ENCODE results near the gene HYAL2. TPM values are rescaled to one million over a fixed set of nuclear protein-coding genes. Genes with fewer than 3 reads are reported as not detected.

HYAL2 gene
- total and polyA plus RNA-seq, 9 of the 15 experiments (the other 6 are each of a cell fraction or from before 2014, with no cell fraction given) = 0.36 to 22.7 (median 11.4) TPM; not detected in 1

GRCh38 chr3:50358911-50359759, 36.6 kb upstream of the HYAL2 start, which contains the start of gene TMEM115 (continued):
- TF ChIP-seq, protein P1, sequence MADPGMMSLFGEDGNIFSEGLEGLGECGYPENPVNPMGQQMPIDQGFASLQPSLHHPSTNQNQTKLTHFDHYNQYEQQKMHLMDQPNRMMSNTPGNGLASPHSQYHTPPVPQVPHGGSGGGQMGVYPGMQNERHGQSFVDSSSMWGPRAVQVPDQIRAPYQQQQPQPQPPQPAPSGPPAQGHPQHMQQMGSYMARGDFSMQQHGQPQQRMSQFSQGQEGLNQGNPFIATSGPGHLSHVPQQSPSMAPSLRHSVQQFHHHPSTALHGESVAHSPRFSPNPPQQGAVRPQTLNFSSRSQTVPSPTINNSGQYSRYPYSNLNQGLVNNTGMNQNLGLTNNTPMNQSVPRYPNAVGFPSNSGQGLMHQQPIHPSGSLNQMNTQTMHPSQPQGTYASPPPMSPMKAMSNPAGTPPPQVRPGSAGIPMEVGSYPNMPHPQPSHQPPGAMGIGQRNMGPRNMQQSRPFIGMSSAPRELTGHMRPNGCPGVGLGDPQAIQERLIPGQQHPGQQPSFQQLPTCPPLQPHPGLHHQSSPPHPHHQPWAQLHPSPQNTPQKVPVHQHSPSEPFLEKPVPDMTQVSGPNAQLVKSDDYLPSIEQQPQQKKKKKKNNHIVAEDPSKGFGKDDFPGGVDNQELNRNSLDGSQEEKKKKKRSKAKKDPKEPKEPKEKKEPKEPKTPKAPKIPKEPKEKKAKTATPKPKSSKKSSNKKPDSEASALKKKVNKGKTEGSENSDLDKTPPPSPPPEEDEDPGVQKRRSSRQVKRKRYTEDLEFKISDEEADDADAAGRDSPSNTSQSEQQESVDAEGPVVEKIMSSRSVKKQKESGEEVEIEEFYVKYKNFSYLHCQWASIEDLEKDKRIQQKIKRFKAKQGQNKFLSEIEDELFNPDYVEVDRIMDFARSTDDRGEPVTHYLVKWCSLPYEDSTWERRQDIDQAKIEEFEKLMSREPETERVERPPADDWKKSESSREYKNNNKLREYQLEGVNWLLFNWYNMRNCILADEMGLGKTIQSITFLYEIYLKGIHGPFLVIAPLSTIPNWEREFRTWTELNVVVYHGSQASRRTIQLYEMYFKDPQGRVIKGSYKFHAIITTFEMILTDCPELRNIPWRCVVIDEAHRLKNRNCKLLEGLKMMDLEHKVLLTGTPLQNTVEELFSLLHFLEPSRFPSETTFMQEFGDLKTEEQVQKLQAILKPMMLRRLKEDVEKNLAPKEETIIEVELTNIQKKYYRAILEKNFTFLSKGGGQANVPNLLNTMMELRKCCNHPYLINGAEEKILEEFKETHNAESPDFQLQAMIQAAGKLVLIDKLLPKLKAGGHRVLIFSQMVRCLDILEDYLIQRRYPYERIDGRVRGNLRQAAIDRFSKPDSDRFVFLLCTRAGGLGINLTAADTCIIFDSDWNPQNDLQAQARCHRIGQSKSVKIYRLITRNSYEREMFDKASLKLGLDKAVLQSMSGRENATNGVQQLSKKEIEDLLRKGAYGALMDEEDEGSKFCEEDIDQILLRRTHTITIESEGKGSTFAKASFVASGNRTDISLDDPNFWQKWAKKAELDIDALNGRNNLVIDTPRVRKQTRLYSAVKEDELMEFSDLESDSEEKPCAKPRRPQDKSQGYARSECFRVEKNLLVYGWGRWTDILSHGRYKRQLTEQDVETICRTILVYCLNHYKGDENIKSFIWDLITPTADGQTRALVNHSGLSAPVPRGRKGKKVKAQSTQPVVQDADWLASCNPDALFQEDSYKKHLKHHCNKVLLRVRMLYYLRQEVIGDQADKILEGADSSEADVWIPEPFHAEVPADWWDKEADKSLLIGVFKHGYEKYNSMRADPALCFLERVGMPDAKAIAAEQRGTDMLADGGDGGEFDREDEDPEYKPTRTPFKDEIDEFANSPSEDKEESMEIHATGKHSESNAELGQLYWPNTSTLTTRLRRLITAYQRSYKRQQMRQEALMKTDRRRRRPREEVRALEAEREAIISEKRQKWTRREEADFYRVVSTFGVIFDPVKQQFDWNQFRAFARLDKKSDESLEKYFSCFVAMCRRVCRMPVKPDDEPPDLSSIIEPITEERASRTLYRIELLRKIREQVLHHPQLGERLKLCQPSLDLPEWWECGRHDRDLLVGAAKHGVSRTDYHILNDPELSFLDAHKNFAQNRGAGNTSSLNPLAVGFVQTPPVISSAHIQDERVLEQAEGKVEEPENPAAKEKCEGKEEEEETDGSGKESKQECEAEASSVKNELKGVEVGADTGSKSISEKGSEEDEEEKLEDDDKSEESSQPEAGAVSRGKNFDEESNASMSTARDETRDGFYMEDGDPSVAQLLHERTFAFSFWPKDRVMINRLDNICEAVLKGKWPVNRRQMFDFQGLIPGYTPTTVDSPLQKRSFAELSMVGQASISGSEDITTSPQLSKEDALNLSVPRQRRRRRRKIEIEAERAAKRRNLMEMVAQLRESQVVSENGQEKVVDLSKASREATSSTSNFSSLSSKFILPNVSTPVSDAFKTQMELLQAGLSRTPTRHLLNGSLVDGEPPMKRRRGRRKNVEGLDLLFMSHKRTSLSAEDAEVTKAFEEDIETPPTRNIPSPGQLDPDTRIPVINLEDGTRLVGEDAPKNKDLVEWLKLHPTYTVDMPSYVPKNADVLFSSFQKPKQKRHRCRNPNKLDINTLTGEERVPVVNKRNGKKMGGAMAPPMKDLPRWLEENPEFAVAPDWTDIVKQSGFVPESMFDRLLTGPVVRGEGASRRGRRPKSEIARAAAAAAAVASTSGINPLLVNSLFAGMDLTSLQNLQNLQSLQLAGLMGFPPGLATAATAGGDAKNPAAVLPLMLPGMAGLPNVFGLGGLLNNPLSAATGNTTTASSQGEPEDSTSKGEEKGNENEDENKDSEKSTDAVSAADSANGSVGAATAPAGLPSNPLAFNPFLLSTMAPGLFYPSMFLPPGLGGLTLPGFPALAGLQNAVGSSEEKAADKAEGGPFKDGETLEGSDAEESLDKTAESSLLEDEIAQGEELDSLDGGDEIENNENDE (IDR thresholded peaks at IDR 0.05; ENCODE audit: low read depth, low read length) = no peak
- TF ChIP-seq NR0B1 (IDR thresholded peaks at IDR 0.05; ENCODE audit: partially characterized antibody) (no peak), YY1 (IDR thresholded peaks at IDR 0.05; ENCODE audit: borderline replicate concordance in 1 of 3, control insufficient read depth in 1 of 3, extremely low read depth in 1 of 3, insufficient read depth in 3 of 3, insufficient read length in 1 of 3, insufficient replicate concordance in 2 of 3, low read depth in 1 of 3, low read length in 2 of 3) (peak in 1 of 3 experiments; percentile 71), SRSF7 (optimal IDR thresholded peaks at IDR 0.05; ENCODE audit: low read depth, low read length) (no peak), TAL1 (IDR thresholded peaks at IDR 0.05) (no peak), ARID2 (IDR thresholded peaks at IDR 0.05) (no peak), POLR2H (tag; IDR thresholded peaks at IDR 0.05; ENCODE audit: low read depth) (no peak)
- TF ChIP-seq, protein P2, sequence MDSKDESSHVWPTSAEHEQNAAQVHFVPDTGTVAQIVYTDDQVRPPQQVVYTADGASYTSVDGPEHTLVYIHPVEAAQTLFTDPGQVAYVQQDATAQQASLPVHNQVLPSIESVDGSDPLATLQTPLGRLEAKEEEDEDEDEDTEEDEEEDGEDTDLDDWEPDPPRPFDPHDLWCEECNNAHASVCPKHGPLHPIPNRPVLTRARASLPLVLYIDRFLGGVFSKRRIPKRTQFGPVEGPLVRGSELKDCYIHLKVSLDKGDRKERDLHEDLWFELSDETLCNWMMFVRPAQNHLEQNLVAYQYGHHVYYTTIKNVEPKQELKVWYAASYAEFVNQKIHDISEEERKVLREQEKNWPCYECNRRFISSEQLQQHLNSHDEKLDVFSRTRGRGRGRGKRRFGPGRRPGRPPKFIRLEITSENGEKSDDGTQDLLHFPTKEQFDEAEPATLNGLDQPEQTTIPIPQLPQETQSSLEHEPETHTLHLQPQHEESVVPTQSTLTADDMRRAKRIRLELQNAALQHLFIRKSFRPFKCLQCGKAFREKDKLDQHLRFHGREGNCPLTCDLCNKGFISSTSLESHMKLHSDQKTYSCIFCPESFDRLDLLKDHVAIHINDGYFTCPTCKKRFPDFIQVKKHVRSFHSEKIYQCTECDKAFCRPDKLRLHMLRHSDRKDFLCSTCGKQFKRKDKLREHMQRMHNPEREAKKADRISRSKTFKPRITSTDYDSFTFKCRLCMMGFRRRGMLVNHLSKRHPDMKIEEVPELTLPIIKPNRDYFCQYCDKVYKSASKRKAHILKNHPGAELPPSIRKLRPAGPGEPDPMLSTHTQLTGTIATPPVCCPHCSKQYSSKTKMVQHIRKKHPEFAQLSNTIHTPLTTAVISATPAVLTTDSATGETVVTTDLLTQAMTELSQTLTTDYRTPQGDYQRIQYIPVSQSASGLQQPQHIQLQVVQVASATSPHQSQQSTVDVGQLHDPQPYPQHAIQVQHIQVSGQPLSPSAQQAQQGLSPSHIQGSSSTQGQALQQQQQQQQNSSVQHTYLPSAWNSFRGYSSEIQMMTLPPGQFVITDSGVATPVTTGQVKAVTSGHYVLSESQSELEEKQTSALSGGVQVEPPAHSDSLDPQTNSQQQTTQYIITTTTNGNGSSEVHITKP (IDR thresholded peaks at IDR 0.05; ENCODE audit: partially characterized antibody) = peak; percentile 51
